Activated CD8-positive, alpha-beta memory T cell treated with anti-CD3 and anti-CD28 coated beads for 4 hours (primary cell): ENCODE data around the gene ADAMTS17.
"Not testable (repeated sequence)": the region's sequence is repeated elsewhere in the genome, so short reads cannot be mapped to it uniquely, and the experiment has no call there.

Experiments used
- DNase-seq, 2 donors: peaks; one replicate each; pipeline ENCODE4 v3.0.0-alpha.2; 2020; ENCODE audit warnings: low read depth in 2 of 2

ADAMTS17 gene

DNA sequence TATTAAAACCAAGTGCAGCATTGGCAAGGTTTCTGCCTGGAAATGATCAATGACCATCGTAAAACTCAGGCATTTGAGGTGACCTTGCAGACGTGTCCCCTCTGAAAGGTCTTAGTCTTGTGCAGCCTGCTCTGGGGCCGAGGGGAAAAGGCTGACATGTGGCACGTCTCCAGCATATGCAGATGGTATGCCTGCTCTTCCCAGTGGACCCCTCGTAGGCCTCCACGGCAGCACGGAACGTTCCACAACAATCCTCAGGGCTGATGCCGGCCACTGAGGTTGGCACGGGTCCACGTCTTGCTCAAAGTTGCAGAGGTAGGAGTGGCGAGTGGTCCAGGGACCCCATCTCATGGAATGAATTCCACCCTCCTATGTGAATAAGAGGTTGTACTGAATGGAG lies 361.0 kb downstream of the ADAMTS17 start:
- DNase-seq = no peak

GRCh38 chr15:99979886-99980285 lies 361.9 kb downstream of the ADAMTS17 start:
- DNase-seq = not testable (repeated sequence)

- DNase-seq = no peak
Measured at GRCh38 chr15:99979371-99979770, 362.4 kb downstream of the ADAMTS17 start.

- no peak for DNase-seq
Measured at GRCh38 chr15:99978426-99978825, 363.3 kb downstream of the ADAMTS17 start.

DNA sequence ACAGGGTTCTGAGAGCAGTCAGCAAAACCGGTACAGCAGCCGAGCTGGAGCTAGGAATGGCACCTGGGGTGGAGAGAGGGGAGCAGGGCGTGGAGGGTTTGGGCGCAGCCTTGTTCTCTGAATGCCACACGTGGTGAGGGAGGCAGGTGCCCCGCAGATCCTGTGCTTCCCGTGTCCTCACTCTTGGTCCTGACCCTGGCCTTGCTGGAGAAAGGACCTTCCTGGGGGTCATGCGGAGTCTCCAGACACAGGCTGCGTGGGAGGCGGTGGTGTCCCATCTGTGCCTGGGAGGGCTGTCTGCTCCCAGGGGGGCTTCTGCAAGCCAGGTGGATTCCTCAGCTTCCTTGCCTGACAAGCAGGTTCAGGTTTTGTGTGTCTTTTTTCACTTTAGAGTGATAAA lies 363.8 kb downstream of the ADAMTS17 start:
- no peak for DNase-seq

DNA sequence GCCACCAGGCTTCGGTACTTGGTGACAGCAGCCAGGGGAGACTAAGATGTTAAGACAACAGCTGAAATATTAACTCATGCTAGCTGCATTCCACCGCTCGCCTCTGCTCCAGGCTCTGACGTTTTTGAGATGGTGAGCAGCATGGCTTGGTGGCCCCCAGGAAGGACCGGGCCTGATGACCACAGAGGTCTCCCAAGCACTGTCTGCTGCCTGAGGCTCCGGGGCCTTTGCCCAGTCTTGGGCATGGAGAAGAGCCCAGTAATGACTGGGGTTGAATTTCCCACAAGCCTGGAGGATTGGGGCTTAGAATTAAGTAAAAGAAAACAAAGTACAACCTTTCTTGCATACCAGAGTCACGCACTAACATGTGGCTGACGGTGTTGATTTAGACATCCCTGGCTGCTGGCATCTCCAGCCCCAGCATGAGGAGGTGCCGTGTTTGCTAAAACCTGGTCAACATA lies 364.9 kb downstream of the ADAMTS17 start:
- no peak for DNase-seq

DNA sequence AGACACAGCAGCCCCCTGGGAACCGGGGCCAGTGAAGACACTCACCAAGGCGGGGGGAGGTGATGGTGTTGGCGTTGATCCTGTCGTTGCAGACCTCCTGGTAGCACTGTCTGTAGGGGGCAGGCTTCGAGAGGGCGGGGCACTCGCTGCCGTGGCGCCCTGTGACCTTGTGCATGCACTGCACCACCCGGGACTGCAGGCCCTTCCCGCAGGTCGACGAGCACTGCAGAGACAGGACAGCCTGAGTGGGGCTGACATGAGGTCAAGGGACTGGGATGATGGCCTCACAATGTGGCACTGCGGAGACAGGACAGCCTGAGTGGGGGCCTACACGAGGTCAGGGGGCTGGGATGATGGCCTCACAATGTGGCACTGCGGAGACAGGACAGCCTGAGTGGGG lies 365.8 kb downstream of the ADAMTS17 start:
- no peak for DNase-seq

DNA sequence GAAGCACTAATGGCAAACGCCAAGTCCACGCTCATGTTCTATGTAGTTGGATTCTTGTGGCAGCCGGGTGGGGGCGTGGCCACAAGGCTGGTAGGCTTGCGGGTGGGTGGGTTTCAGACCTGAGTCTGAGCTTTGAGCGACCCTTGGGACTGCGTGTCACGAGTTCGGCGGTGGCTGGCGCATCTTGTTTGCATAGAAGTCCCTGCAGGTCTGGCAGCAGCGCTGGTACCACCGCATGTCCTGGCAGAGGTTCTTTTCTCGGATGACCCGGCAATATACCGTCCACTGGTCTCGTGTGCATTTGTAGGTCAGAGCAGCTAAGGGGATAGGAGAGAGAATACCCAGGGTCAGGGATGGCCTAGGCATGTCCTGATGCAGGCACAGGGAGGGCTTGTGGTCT lies 367.5 kb downstream of the ADAMTS17 start:
- DNase-seq = no peak

- no peak for DNase-seq
Measured at GRCh38 chr15:99973351-99973750, 368.4 kb downstream of the ADAMTS17 start.

DNA sequence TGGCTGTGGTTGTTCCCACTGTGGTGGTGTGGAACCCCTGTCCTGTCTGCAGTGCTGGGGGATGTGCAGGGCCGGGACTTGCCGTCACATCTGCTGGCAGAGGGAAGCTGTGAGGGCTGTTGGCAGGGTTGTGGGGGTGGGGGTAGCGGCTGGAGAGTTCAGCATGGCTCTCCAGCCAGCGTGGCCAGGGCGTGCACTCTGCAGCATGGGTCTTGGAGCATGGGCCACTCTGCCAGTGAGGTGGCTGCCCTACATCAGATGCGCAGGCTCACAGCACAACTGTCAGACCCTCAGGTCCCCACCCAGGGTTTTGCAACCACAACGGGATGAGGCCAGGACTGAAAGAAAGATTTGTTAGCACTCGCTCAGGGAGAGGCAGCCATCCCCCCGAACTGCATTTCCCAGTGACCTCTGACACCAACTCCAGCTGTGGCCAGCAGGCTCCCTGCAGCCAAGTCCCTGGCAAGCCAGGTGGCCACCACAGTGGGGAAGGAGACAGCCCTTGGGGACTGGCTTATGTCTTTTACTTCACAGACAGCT lies 370.8 kb downstream of the ADAMTS17 start:
- DNase-seq = no peak

DNA sequence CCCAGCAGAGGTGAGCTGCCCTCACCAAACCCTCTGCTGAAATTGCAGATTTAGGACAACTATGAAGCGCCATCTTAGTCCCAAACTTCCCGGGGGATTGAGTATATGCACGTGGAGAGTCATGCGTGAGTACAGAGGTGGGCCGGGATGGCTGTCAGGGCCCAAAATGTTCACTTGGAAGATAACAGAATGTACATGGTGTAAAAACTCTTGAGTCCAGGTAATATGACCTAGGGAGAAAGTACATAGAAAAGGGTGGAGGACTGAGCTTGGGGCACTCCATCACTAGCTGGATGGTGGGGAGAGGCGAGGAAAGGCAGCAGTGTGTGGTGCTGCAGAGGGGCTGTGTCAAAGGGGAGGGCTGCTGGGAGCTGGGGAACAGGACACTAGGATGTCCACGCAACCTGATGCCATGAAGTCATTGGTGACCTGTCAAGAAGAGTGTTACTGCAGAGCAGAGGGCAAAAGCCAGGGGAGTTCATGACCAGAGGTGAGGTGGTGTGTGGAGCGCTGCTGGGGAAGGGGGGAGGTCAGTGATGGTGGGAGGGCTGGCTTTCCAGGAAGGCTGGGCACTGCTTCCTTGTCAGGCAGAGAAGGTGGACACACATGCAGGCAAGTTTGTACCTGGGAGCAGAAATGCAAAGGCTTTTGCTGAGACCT lies 372.4 kb downstream of the ADAMTS17 start:
- no peak for DNase-seq

DNA sequence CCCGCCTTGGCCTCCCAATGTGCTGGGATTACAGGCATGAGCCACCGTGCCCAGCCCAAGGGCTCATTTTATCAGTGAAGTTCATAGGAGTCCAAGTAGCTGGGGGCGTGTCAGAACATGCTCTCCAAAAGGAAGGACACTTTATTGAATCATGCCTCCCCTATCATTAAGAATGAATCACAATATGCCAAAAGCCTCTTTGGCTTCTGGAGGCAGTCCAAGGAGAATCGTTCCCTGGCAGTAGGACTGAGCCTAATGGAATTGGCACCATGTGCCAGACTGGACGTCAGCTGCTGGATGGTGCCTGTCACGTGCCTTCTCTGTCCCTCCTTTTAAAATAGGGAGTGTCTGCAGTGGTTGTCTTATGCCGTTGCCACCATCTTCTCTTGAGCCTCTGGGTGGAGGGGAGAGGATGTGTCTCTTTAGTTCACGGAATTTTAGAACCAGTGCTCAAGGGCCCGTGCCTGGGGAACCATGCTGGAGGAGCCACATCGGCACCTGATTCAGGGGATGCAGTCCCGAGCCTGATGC lies 373.9 kb downstream of the ADAMTS17 start:
- no peak for DNase-seq

DNA sequence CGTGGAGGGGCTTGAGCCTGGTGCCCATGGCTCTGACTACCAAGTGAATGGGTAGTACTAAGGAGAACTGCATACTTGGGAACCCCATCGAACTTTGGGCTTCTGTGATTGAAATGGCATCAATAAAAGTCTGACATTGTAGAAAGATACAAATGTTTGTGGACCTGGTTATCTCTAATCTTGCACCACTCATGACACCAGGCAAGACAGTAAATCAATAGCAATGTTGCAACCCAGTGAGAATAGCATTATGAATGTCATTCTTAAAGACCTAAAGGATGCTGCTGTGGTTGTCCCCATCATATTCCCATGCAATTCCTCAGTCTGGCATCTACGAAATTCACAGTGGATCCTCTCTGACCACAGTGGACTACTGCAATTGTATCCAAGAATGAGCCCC lies 375.0 kb downstream of the ADAMTS17 start:
- DNase-seq = no peak

GRCh38 chr15:99965376-99965775 lies 376.4 kb downstream of the ADAMTS17 start:
- DNase-seq = no peak

- DNase-seq = no peak
Measured at GRCh38 chr15:99963976-99964375, 377.8 kb downstream of the ADAMTS17 start.

DNA sequence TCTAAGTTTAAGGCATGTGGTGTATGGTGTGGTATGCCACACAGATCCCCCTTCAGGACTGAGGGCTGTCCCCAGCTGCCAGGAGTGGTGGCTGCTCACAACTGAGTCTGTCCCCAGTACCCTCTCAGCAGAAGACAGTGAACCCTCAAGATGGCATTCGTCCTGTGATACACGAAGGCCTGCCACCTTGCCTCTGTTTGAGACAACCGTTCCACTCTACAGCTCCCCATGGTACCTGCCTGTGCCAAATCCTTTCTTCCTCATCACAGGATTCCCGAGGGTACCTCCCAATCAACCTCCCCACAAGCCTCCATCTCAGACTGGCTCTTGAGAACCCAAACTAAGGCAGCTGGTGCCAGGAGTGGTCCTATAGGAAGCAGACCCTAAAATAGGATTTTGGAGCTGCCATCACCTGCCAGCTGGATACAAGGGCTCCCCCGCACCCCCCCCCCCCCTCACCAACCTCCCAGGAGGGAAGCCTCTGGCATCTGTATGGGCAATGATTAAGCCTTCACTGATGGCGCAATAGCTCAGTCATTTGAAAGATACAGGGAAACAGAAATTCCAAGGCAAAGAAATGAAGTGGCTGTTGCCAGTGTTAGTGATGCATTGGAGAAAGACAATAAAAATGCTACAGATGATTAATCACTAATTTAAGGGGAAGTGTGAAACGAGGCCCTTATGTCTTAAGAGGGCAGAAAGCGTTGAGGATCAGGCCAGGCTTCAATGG lies 378.5 kb downstream of the ADAMTS17 start:
- DNase-seq = no peak

- DNase-seq = no peak
Measured at GRCh38 chr15:99962006-99962561, 379.7 kb downstream of the ADAMTS17 start.

GRCh38 chr15:99961011-99961441 lies 380.7 kb downstream of the ADAMTS17 start:
- no peak for DNase-seq

DNA sequence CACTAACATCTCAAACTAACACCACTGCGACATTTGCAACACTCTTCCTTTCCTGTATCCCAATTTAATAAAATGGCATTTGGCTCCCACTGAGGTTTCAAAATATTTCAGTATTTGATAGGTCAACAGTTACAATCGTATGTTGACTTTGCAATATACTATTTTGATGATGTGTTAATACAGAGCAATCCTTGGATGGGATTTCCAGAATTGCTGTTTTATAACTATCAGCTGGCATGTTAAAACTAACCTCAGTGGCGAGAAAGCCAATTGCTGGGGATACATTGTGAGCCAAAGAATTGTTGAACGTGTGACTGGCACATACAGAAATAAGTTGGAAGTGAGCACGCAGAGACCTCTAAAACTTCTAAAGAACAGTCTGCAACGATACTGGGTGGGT lies 382.4 kb downstream of the ADAMTS17 start:
- no peak for DNase-seq

DNA sequence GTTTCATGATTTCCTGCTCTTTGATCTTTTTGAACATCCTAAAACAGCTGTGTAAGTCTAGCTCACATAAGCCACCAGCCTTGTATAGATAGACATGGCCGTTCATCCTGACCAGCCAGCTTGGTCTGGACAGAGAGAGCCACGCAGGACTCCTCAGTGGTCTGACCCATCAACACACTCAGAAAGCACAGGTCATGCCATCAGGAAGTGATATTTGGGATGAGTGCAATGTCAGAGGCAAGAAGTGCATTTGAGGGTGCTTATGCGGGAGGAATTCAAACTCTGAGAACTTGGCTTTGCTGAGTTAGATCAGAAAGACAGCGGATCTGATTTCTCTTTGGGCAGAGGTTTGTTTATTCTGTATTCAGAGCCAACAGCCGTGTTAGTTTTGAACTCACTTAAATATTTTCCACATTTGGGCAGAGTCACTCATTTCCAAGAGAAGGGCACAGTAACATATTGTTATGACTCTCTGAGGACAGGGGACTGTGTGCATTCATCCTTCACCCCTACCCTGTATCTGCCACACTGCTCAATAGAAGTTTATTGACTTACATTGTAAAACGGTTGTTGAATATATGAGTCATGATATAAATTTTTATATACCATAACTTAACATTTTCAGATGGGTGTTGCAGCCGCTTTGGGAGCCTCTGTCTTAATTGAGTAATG lies 383.2 kb downstream of the ADAMTS17 start:
- DNase-seq = no peak

DNA sequence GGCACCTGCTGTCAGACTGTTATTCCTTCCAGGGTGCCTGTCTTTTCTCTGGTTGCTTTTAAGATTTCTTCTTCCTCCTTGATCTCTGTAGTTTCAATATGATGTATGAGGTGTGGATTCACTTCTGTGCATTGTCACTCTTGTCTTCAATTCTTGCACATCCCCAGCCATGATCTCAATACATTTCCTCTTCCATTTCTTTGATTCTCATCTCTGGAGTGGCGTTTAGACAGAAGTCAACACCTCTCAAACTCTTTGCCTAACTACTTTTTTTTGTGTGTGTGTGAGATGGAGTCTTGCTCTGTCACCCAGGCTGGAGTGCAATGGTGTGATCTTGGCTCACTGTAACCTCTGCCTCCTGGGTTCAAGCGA lies 384.1 kb downstream of the ADAMTS17 start:
- no peak for DNase-seq
